OCI-LY3 (cell line): ENCODE results near the gene ZCCHC24.

Experiments used
- H2AFZ ChIP-seq: fragments of 200-600, 300-600 bp; shearing (Covaris generic); 2 replicates; pipeline ENCODE4 v1.6.0; 2014; ENCODE audit warnings: antibody characterized with exemption, low read depth, low read length
- H3K27ac ChIP-seq: fragments of 200-600, 300-600 bp; sonication (generic); 2 replicates; pipeline ENCODE4 v1.5.1; 2014; ENCODE audit warnings: mild to moderate bottlenecking, low read length, moderate library complexity, mixed read lengths
- H3K27me3 ChIP-seq: fragments of 200-600, 300-600 bp; sonication (generic); 2 replicates; pipeline ENCODE4 v1.6.1; 2014; ENCODE audit warnings: low read depth, low read length, mixed read lengths
- H3K36me3 ChIP-seq: fragments of 200-600, 300-600 bp; sonication (generic); replicated peaks from 2 replicates; pipeline ENCODE3; 2014; ENCODE audit warnings: low read depth, low read length, mixed read lengths
- H3K4me1 ChIP-seq: fragments of 300-600, 200-600 bp; sonication (generic); 2 replicates; pipeline ENCODE4 v1.6.1; 2014; ENCODE audit warnings: low read length, mixed read lengths
- H3K4me2 ChIP-seq: fragments of 200-600, 300-600 bp; sonication (generic); 2 replicates; pipeline ENCODE4 v1.6.1; 2014; ENCODE audit warnings: low read length, mixed read lengths
- H3K4me3 ChIP-seq: fragments of 300-600, 200-600 bp; sonication (generic); 2 replicates; pipeline ENCODE4 v1.5.1; 2014; ENCODE audit warnings: antibody characterized with exemption, mild to moderate bottlenecking, low read length, moderate library complexity
- H3K79me2 ChIP-seq: fragments of 300-600, 200-600 bp; shearing (Covaris generic); 2 replicates; pipeline ENCODE4 v1.6.1; 2014; ENCODE audit warnings: mild to moderate bottlenecking, low read length, mixed read lengths
- H3K9ac ChIP-seq: fragments of 300-600, 200-600 bp; shearing (Covaris generic); 2 replicates; pipeline ENCODE4 v1.6.0; 2014; ENCODE audit warnings: mild to moderate bottlenecking, low read length, moderate library complexity
- H3K9me3 ChIP-seq: fragments of 200-600, 300-600 bp; shearing (Covaris generic); 2 replicates; pipeline ENCODE4 v1.6.1; 2014; ENCODE audit warnings: low read length, mixed read lengths; ENCODE audit not compliant: insufficient read depth
- H4K20me1 ChIP-seq: fragments of 200-600, 300-600 bp; sonication (generic); 2 replicates; pipeline ENCODE4 v1.6.1; 2016; ENCODE audit warnings: low read length, mixed read lengths; ENCODE audit not compliant: insufficient read depth
- CTCF ChIP-seq: fragments of 200-600, 300-600 bp; sonication (generic); IDR thresholded peaks from 2 replicates; pipeline ENCODE4 v1.5.1; 2014; ENCODE audit warnings: antibody characterized with exemption, low read length, low read depth
- EZH2phosphoT487 ChIP-seq: fragments of 200-600 bp; shearing (Covaris generic); IDR thresholded peaks from 2 replicates; pipeline ENCODE4 v1.6.1; 2018; ENCODE audit warnings: antibody characterized with exemption, mixed run types, low read depth

Gene ZCCHC24

GRCh38 chr10:79407811-79408795, 37.3 kb downstream of the ZCCHC24 start:
- Histone ChIP-seq H3K27ac (no peak overlapping the region), H3K4me2 (no peak overlapping the region), H4K20me1 (no peaks in the 10 kb centered on the region), H2AFZ (no peak overlapping the region), H3K4me3 (no peak overlapping the region), H3K9ac (no peak overlapping the region), H3K9me3 (no peaks in the 10 kb centered on the region), H3K36me3 (no peaks in the 10 kb centered on the region), H3K4me1 (no peaks in the 10 kb centered on the region), H3K27me3 (no peaks in the 10 kb centered on the region), H3K79me2 (no peaks in the 10 kb centered on the region)
- no peak for TF ChIP-seq EZH2phosphoT487
- no peak for TF ChIP-seq CTCF

- no peaks in the 10 kb centered on the region for H3K79me2 ChIP-seq
- no peak overlapping the region for H3K4me2 ChIP-seq
- no peak overlapping the region for H2AFZ ChIP-seq
- no peak overlapping the region for H3K9ac ChIP-seq
- no peak overlapping the region for H3K27ac ChIP-seq
- TF ChIP-seq CTCF = no peak
- no peak for TF ChIP-seq EZH2phosphoT487
- H4K20me1 ChIP-seq = no peaks in the 10 kb centered on the region
- H3K4me3 ChIP-seq = no peak overlapping the region
- H3K36me3 ChIP-seq = no peaks in the 10 kb centered on the region
- no peaks in the 10 kb centered on the region for H3K9me3 ChIP-seq
- H3K4me1 ChIP-seq = no peaks in the 10 kb centered on the region
- H3K27me3 ChIP-seq = no peaks in the 10 kb centered on the region
Measured at GRCh38 chr10:79407423-79407796, 38.0 kb downstream of the ZCCHC24 start.

GRCh38 chr10:79406683-79407422, 38.6 kb downstream of the ZCCHC24 start:
- H3K4me3 ChIP-seq = no peak overlapping the region
- H4K20me1 ChIP-seq = no peaks in the 10 kb centered on the region
- H3K4me2 ChIP-seq = no peak overlapping the region
- TF ChIP-seq CTCF (no peak), EZH2phosphoT487 (no peak)
- H3K27ac ChIP-seq = no peak overlapping the region
- H3K79me2 ChIP-seq = no peaks in the 10 kb centered on the region
- H3K36me3 ChIP-seq = no peaks in the 10 kb centered on the region
- no peaks in the 10 kb centered on the region for H3K27me3 ChIP-seq
- no peak overlapping the region for H3K9ac ChIP-seq
- H2AFZ ChIP-seq = no peak overlapping the region
- no peaks in the 10 kb centered on the region for H3K9me3 ChIP-seq
- H3K4me1 ChIP-seq = no peaks in the 10 kb centered on the region

GRCh38 chr10:79405995-79406515, 39.4 kb downstream of the ZCCHC24 start:
- no peaks in the 10 kb centered on the region for H3K4me1 ChIP-seq
- H3K79me2 ChIP-seq = no peaks in the 10 kb centered on the region
- H3K36me3 ChIP-seq = no peaks in the 10 kb centered on the region
- TF ChIP-seq EZH2phosphoT487 (no peak), CTCF (no peak)
- no peak overlapping the region for H3K9ac ChIP-seq
- H3K27ac ChIP-seq = no peak overlapping the region
- H3K9me3 ChIP-seq = no peaks in the 10 kb centered on the region
- no peaks in the 10 kb centered on the region for H3K27me3 ChIP-seq
- H4K20me1 ChIP-seq = no peaks in the 10 kb centered on the region
- H3K4me2 ChIP-seq = no peak overlapping the region
- no peak overlapping the region for H2AFZ ChIP-seq
- H3K4me3 ChIP-seq = no peak overlapping the region
